ENCODE data around the gene TBC1D14. TPM values are rescaled to one million over a fixed set of nuclear protein-coding genes. Genes with fewer than 3 reads are reported as not detected.

The TBC1D14 gene
- total RNA-seq, 4 donors from 2014 or later, result 42.6 to 56.9 (median 54.0) TPM

DNA sequence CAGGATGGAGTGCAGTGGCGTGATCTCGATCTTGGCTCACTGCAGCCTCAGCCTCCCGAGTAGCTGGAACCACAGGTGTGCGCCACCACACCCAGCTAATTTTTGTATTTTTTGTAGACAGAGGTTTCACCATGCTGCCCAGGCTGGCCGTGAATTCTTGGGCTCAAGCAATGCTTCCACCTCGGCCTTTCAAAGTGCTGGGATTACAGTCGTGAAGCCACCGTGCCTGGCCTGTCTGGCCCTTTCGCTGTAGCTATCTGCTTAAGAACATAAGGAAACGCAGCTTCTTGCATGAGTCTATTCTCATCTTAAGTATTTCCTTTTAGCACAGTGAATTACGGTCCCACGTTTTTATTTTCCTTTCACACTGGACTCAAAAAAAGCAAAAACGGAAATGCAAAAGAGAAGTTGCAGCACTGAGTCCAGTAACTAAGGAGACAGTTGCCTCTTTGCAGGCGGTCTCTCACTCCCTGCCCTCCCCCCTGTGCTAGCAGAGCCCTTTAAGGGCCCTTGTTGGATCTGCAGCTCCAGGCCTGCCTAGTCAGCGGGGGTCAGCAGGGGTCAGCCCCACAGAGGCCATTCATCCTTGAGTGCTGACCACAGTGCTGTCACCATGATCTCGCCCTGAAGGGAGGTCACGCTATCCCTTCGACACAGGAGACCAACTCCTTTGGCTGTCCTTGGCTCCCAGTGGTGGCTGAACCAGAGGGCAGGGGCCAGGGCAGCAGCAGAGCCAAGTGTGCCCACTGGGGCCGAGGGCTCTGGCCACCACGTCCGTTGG is 21.8 kb upstream of the TBC1D14 start:
- Histone ChIP-seq H3K9me3 (no peaks in the 10 kb centered on the region), H3K27me3 (no peaks in the 10 kb centered on the region), H3K27ac (no peak overlapping the region), H3K36me3 (peaks cover 0 to 7% (median 0%) of the 10 kb centered on the region in 4 donors), H3K4me3 (no peak overlapping the region), H3K4me1 (peaks cover 15 to 23% (median 19%) of the 10 kb centered on the region in 4 donors)
- in situ Hi-C loops (cut with MboI; ENCODE audit: low pct_ligation_motif_present in 1 of 4, low pct_unique_long_range_greater_than_20kb in 1 of 4, low sequenced_read_pairs in 3 of 4) (loop anchor here in 2 of 4 donors (10.0 to 25.0 kb wide), 3 partner anchors 163 to 175 kb away; partner anchors contain the start of genes BLOC1S4 (in 1 of the 2), GRPEL1 (in 1 of the 2) and MRFAP1L1 (in 1 of the 2)), intact Hi-C loops (cut with DNase I; ENCODE audit: low total_unique reads) (no loop called here)
- WGBS, 2 donors (ENCODE audit: low coverage in 1 of 2), result 71% methylated on average over 21 of the region's 21 CpGs; no CpG with 5 or more reads in 1 of the 2 donors
- no peak for TF ChIP-seq CTCF (IDR thresholded peaks at IDR 0.05)
- no peak for TF ChIP-seq EP300 (IDR thresholded peaks at IDR 0.05; ENCODE audit: low read depth)
- TF ChIP-seq POLR2A (IDR thresholded peaks at IDR 0.05), result no peak
- TF ChIP-seq POLR2AphosphoS5 (IDR thresholded peaks at IDR 0.05), result no peak
- DNase-seq, result peak; percentile 9

GRCh38 chr4:6888506-6889071 is 21.0 kb upstream of the TBC1D14 start:
- Histone ChIP-seq H3K36me3 (peaks cover 0 to 1% (median 0%) of the 10 kb centered on the region in 4 donors), H3K4me1 (peaks cover 22 to 30% (median 25%) of the 10 kb centered on the region in 4 donors), H3K27ac (no peak overlapping the region), H3K9me3 (no peaks in the 10 kb centered on the region), H3K27me3 (no peaks in the 10 kb centered on the region), H3K4me3 (no peak overlapping the region)
- TF ChIP-seq EP300 (IDR thresholded peaks at IDR 0.05; ENCODE audit: low read depth) (no peak), POLR2AphosphoS5 (IDR thresholded peaks at IDR 0.05) (no peak), CTCF (IDR thresholded peaks at IDR 0.05) (no peak), POLR2A (IDR thresholded peaks at IDR 0.05) (no peak)
- intact Hi-C loops (cut with DNase I; ENCODE audit: low total_unique reads), result no loop called here
- 87% methylated on average over 15 of the region's 15 CpGs; no CpG with 5 or more reads in 1 of the 2 donors for WGBS, 2 donors (ENCODE audit: low coverage in 1 of 2)
- no peak for DNase-seq
- in situ Hi-C loops (cut with MboI; ENCODE audit: low pct_ligation_motif_present in 1 of 4, low pct_unique_long_range_greater_than_20kb in 1 of 4, low sequenced_read_pairs in 3 of 4), result loop anchor here in 2 of 4 donors (10.0 to 25.0 kb wide), 3 partner anchors 164 to 176 kb away; partner anchors contain the start of genes BLOC1S4 (in 1 of the 2), GRPEL1 (in 1 of the 2) and MRFAP1L1 (in 1 of the 2)

GRCh38 chr4:6889101-6889735 is 20.4 kb upstream of the TBC1D14 start:
- 94% methylated on average over 37 of the region's 37 CpGs; no CpG with 5 or more reads in 1 of the 2 donors for WGBS, 2 donors (ENCODE audit: low coverage in 1 of 2)
- no peak for DNase-seq
- Histone ChIP-seq H3K36me3 (no peaks in the 10 kb centered on the region), H3K27me3 (no peaks in the 10 kb centered on the region), H3K4me1 (peaks cover 22 to 36% (median 27%) of the 10 kb centered on the region in 4 donors), H3K4me3 (no peak overlapping the region), H3K9me3 (no peaks in the 10 kb centered on the region), H3K27ac (no peak overlapping the region)
- TF ChIP-seq POLR2AphosphoS5 (IDR thresholded peaks at IDR 0.05), result no peak
- TF ChIP-seq CTCF (IDR thresholded peaks at IDR 0.05), result no peak
- TF ChIP-seq EP300 (IDR thresholded peaks at IDR 0.05; ENCODE audit: low read depth), result no peak
- no peak for TF ChIP-seq POLR2A (IDR thresholded peaks at IDR 0.05)
- intact Hi-C loops (cut with DNase I; ENCODE audit: low total_unique reads) (no loop called here), in situ Hi-C loops (cut with MboI; ENCODE audit: low pct_ligation_motif_present in 1 of 4, low pct_unique_long_range_greater_than_20kb in 1 of 4, low sequenced_read_pairs in 3 of 4) (loop anchor here in 2 of 4 donors (10.0 to 25.0 kb wide), 3 partner anchors 164 to 177 kb away; partner anchors contain the start of genes BLOC1S4 (in 1 of the 2), GRPEL1 (in 1 of the 2) and MRFAP1L1 (in 1 of the 2))

Data from transverse colon (tissue), 4 donors.